Liver (tissue), 3 donors: ENCODE measurements around the gene SCAMP4.

ENCODE experiments used
- CTCF ChIP-seq: fragments of 150-350 bp; IDR thresholded peaks from 2 replicates; pipeline ENCODE4 v1.5.1; 2017; ENCODE audit warnings: improper control_type of control experiment, low read depth, low read length; ENCODE audit not compliant: missing input control
- FOXA1 ChIP-seq: IDR thresholded peaks from 2 replicates; pipeline ENCODE4 v1.6.1; 2016; ENCODE audit warnings: antibody characterized with exemption
- GABPA ChIP-seq, 2 donors: IDR thresholded peaks in 1 of 2; conservative IDR thresholded peaks in 1 of 2; 2 replicates each; pipeline ENCODE4 v1.6.1; 2016; ENCODE audit warnings: antibody characterized with exemption in 2 of 2, mild to moderate bottlenecking in 1 of 2, moderate library complexity in 1 of 2
- MAX ChIP-seq: IDR thresholded peaks from 2 replicates; pipeline ENCODE4 v1.6.1; 2016; ENCODE audit warnings: antibody characterized with exemption
- REST ChIP-seq: IDR thresholded peaks from 2 replicates; pipeline ENCODE4 v1.6.1; 2016; ENCODE audit warnings: antibody characterized with exemption, mild to moderate bottlenecking
- RXRA ChIP-seq, 2 donors: IDR thresholded peaks; 2 replicates each; pipeline ENCODE4 v1.6.1; 2017 to 2018; ENCODE audit warnings: antibody characterized with exemption in 2 of 2, mild to moderate bottlenecking in 1 of 2
- TAF1 ChIP-seq: conservative IDR thresholded peaks from 2 replicates; pipeline ENCODE4 v1.6.1; 2016; ENCODE audit warnings: antibody characterized with exemption, mild to moderate bottlenecking
- YY1 ChIP-seq: IDR thresholded peaks from 2 replicates; pipeline ENCODE4 v1.6.1; 2016; ENCODE audit warnings: antibody characterized with exemption, mild to moderate bottlenecking
- donor health status: healthy.
- donor health status: healthy.

- TF ChIP-seq MAX, result no peak
- no peak for TF ChIP-seq TAF1
- TF ChIP-seq REST, result no peak
- TF ChIP-seq RXRA (IDR thresholded peaks at IDR 0.05), result no peak
- no peak for TF ChIP-seq CTCF
- TF ChIP-seq GABPA (IDR thresholded peaks at IDR 0.05 in 1 of 2, conservative IDR thresholded peaks at IDR 0.05 in 1 of 2), result no peak
- TF ChIP-seq FOXA1, result no peak
- no peak for TF ChIP-seq YY1
Measured at GRCh38 chr19:1962674-1963073, 57.5 kb downstream of the SCAMP4 start.
